Dermis microvascular lymphatic vessel endothelial cell (primary cell): ENCODE results near the gene FMR1. TPM values are rescaled to one million over a fixed set of nuclear protein-coding genes. Genes with fewer than 3 reads are reported as not detected.

ENCODE experiments used
- total RNA-seq: library from RNA; depleted of rRNA; stranded (reverse); fragments of >200 nt; gene quantifications from 2 replicates; pipeline ENCODE4 v1.2.1, GENCODE V29; 2014

The FMR1 gene
- total RNA-seq, 1 donor from 2014 or later, result 27.2 TPM

Other genes with a start within 250 kb of the FMR1 start
- gene FMR1NB, start 69.4 kb downstream of the FMR1 start, total RNA-seq, result not detected in 2 replicates